Heart right ventricle (tissue), 16 donors: Measurements from ENCODE around the gene CD2AP. TPM values are rescaled to one million over a fixed set of nuclear protein-coding genes. Genes with fewer than 3 reads are reported as not detected.

ENCODE experiments used
- ATAC-seq, 8 donors: fragments of 200-7000 bp; cut with Tn5 transposase; one replicate each; pipeline ENCODE4 v1.9.1; 2020; ENCODE audit warnings: mild to moderate bottlenecking in 8 of 8, moderate library complexity in 8 of 8, moderate number of reproducible peaks in 1 of 8
- DNase-seq, 2 donors: peaks; one replicate each; pipeline ENCODE4 v3.0.0-alpha.2; 2020
- H3K27ac ChIP-seq, 10 donors: fragments of 200-600 bp; sonication (generic) in 2 of 10; one replicate each; pipeline versions ENCODE4 v1.5.0 to v1.8.0; 2020 to 2022; ENCODE audit warnings: mild to moderate bottlenecking in 3 of 10
- H3K27me3 ChIP-seq, 7 donors: fragments of 200-600 bp; one replicate each; pipeline ENCODE4 v1.8.0; 2021 to 2022; ENCODE audit warnings: mild to moderate bottlenecking in 2 of 7
- H3K36me3 ChIP-seq, 9 donors: fragments of 200-600 bp; sonication (generic) in 1 of 9; one replicate each; pipeline versions ENCODE4 v1.5.0 to v1.8.0; 2020 to 2022; ENCODE audit warnings: mild to moderate bottlenecking in 2 of 9
- H3K4me1 ChIP-seq, 9 donors: fragments of 200-600 bp; sonication (generic) in 1 of 9; one replicate each; pipeline versions ENCODE4 v1.5.0 to v1.8.0; 2020 to 2022; ENCODE audit warnings: mild to moderate bottlenecking in 4 of 9
- H3K4me3 ChIP-seq, 10 donors: fragments of 200-600 bp; sonication (generic) in 2 of 10; one replicate each; pipeline versions ENCODE4 v1.5.0 to v1.8.0; 2020 to 2022; ENCODE audit warnings: mild to moderate bottlenecking in 7 of 10, moderate library complexity in 2 of 10
- H3K9me3 ChIP-seq, 11 donors: fragments of 200-600 bp in 10 of 11; sonication (generic) in 2 of 11; one replicate each; pipeline versions ENCODE4 v1.5.0 to v1.8.0; 2013 to 2022; ENCODE audit warnings: mild to moderate bottlenecking in 2 of 11, control low read depth in 1 of 11, moderate library complexity in 1 of 11
- CTCF ChIP-seq, 9 donors: fragments of 200-600 bp; sonication (generic) in 2 of 9; IDR thresholded peaks; one replicate each; pipeline versions ENCODE4 v1.5.0 to v1.8.0; 2021 to 2022; ENCODE audit warnings: antibody characterized with exemption in 9 of 9, mild to moderate bottlenecking in 5 of 9, moderate library complexity in 1 of 9
- WGBS, 2 donors: extraction: QIAGEN DNeasy Blood & Tissue Kit; methylation state at CpG; one replicate each; pipeline ENCODE4 v1.1.7; 2013; ENCODE audit warnings: inconsistent platforms in 1 of 2; 5-methylcytosine and 5-hydroxymethylcytosine counted together
- intact Hi-C, 10 donors: fragments of 100-400 bp; cut with DNase I; formaldehyde crosslinking; loops; one replicate each; pipeline versions ENCODE4 v1.11.1 to v1.14.2; 2022
- polyA plus RNA-seq, 2 donors: library from polyadenylated mRNA; stranded (reverse); fragments of 200-250 nt; gene quantifications; one replicate each; pipeline ENCODE4 v1.2.3, GENCODE V29; 2013
- total RNA-seq, 10 donors: library from RNA; stranded (reverse); fragmentation: NEBNext Ultra II Directional in 3 of 10; extraction: Animal tissue kit (Norgen Biotek cat#: 25700) in 3 of 10; gene quantifications; one replicate each; pipeline versions ENCODE4 v1.2.1 to v1.2.4, GENCODE V29; 2021 to 2023
- donor health status: Arrhythmogenic right ventricular cardiomyopathy.
- donor health status: ischemic (EF 13 %, LVEDD 7.1; RV severe dilation, severe dysfunction).
- donor health status: healthy with polysubstance abuse.
- donor health status: DM: no; HTN: yes; CAD: no.
- donor health status: DM: no; HTN: no; CAD: no.
- donor health status: ischemic (EF 25% LVEDD 6.9; RV normal size, moderate dysfunction).
- donor health status: ischemic (EF 25% LVEDD 5.7; RV mildly dilated, moderate dysfunction).
- donor health status: healthy.
- donor health status: DM: yes; HTN: yes; CAD: no.
- donor health status: Ischemic cardiomyopathy.
- donor health status: ischemic (EF 35%, LVEDD 5.7; RV mildly dilated, moderate dysfunction).
- donor health status: nonischemic (EF 11% LVEDD 7.7; RV severe dilation, severe dysfunction).
- donor health status: DM: yes; HTN: yes; CAD: no.
- donor health status: PGD.
- donor health status: ischemic (EF 29% LVEDD 5.4; RV normal size, mild dysfunction).
- donor health status: nonischemic (EF 23%, LVEDD 6.1; RV moderate dilation, normal function).

The CD2AP gene
- total and polyA plus RNA-seq, 12 donors = 5.8 to 15.6 (median 10.8) TPM

- TF ChIP-seq CTCF (IDR thresholded peaks at IDR 0.05) = no peak
- Histone ChIP-seq H3K27ac (no peak overlapping the region), H3K27me3 (no peaks in the 10 kb centered on the region), H3K4me3 (no peak overlapping the region), H3K9me3 (no peaks in the 10 kb centered on the region), H3K36me3 (no peaks in the 10 kb centered on the region), H3K4me1 (peaks cover 0 to 44% (median 12%) of the 10 kb centered on the region in 9 donors)
- whole genome bisulfite sequencing, 2 donors = 85 to 93% methylated on average over 6 of the region's 6 CpGs
- no peak for ATAC-seq
- no peak for DNase-seq
- intact Hi-C loops = loop anchor here in 1 of 10 donors (10.0 kb wide), 1 partner anchor 105 kb away; no protein-coding TSS in a partner anchor
Measured at GRCh38 chr6:47520282-47520681, 42.7 kb downstream of the CD2AP start.

- H3K27me3 ChIP-seq = no peaks in the 10 kb centered on the region
- 79 to 81% methylated on average over 6 of the region's 6 CpGs for WGBS, 2 donors
- H3K27ac ChIP-seq = no peak overlapping the region
- ATAC-seq = no peak
- H3K36me3 ChIP-seq = no peaks in the 10 kb centered on the region
- H3K4me1 ChIP-seq = peaks cover 0 to 49% (median 12%) of the 10 kb centered on the region in 9 donors
- intact Hi-C loops = loop anchor here in 1 of 10 donors (10.0 kb wide), 1 partner anchor 107 kb away; no protein-coding TSS in a partner anchor
- no peak for DNase-seq
- no peaks in the 10 kb centered on the region for H3K9me3 ChIP-seq
- no peak overlapping the region for H3K4me3 ChIP-seq
- no peak for TF ChIP-seq CTCF (IDR thresholded peaks at IDR 0.05)
Measured at GRCh38 chr6:47521961-47522360, 44.4 kb downstream of the CD2AP start.

- Histone ChIP-seq H3K4me3 (no peak overlapping the region), H3K9me3 (no peaks in the 10 kb centered on the region), H3K36me3 (peaks cover 0 to 7% (median 0%) of the 10 kb centered on the region in 9 donors), H3K27ac (peak overlapping the region in 1 of 10 donors; percentile 21), H3K27me3 (no peaks in the 10 kb centered on the region), H3K4me1 (peaks cover 0 to 40% (median 12%) of the 10 kb centered on the region in 9 donors)
- TF ChIP-seq CTCF (IDR thresholded peaks at IDR 0.05) = no peak
- ATAC-seq (no peak), DNase-seq (no peak)
- intact Hi-C loops = loop anchor here in 1 of 10 donors (10.0 kb wide), 1 partner anchor 109 kb away; no protein-coding TSS in a partner anchor
- WGBS, 2 donors = 71 to 83% methylated on average over 3 of the region's 3 CpGs
Measured at GRCh38 chr6:47524136-47524845, 46.7 kb downstream of the CD2AP start.

- DNase-seq = no peak
- Histone ChIP-seq H3K9me3 (no peaks in the 10 kb centered on the region), H3K27me3 (no peaks in the 10 kb centered on the region), H3K4me1 (peaks cover 0 to 47% (median 16%) of the 10 kb centered on the region in 9 donors), H3K27ac (no peak overlapping the region), H3K4me3 (no peak overlapping the region), H3K36me3 (peaks cover 0 to 7% (median 0%) of the 10 kb centered on the region in 9 donors)
- intact Hi-C loops = loop anchor here in 1 of 10 donors (10.0 kb wide), 1 partner anchor 111 kb away; no protein-coding TSS in a partner anchor
- TF ChIP-seq CTCF (IDR thresholded peaks at IDR 0.05) = no peak
- 79 to 88% methylated on average over 2 of the region's 2 CpGs for WGBS, 2 donors
- ATAC-seq = no peak
Measured at GRCh38 chr6:47525330-47526057, 47.9 kb downstream of the CD2AP start.
